Neuronal stem cell (in vitro differentiated cells): ENCODE data around the gene JPH4.

Experiments
- DNase-seq: peaks from one replicate; pipeline ENCODE4 v3.0.0-alpha.2; 2013; ENCODE audit warnings: low spot score
- H2AFZ ChIP-seq: one replicate; pipeline ENCODE4 v1.6.1; 2013; ENCODE audit warnings: mild to moderate bottlenecking, low read length, inconsistent platforms
- H2AK5ac ChIP-seq: 2 replicates; pipeline ENCODE4 v1.6.1; 2013; ENCODE audit warnings: low read depth, mild to moderate bottlenecking, inconsistent platforms, low read length, moderate library complexity, mixed read lengths
- H2BK120ac ChIP-seq: 2 replicates; pipeline ENCODE4 v1.6.1; 2013; ENCODE audit warnings: low read depth, mild to moderate bottlenecking, inconsistent platforms, low read length, moderate library complexity, mixed read lengths
- H2BK12ac ChIP-seq: one replicate; pipeline ENCODE4 v1.6.1; 2013; ENCODE audit warnings: low read length, inconsistent platforms
- H2BK15ac ChIP-seq: 2 replicates; pipeline ENCODE4 v1.6.1; 2013; ENCODE audit warnings: mild to moderate bottlenecking, low read length, inconsistent platforms, mixed read lengths
- H2BK5ac ChIP-seq: one replicate; pipeline ENCODE4 v1.6.1; 2013; ENCODE audit warnings: inconsistent platforms, mild to moderate bottlenecking, low read length, moderate library complexity
- H3K14ac ChIP-seq: one replicate; pipeline ENCODE4 v1.6.1; 2013; ENCODE audit warnings: low read length, inconsistent platforms
- H3K18ac ChIP-seq: 2 replicates; pipeline ENCODE4 v1.6.1; 2013; ENCODE audit warnings: low read length, inconsistent platforms
- H3K23ac ChIP-seq: 2 replicates; pipeline ENCODE4 v1.6.1; 2013; ENCODE audit warnings: low read depth, mild to moderate bottlenecking, mixed read lengths, low read length, inconsistent platforms; ENCODE audit not compliant: poor library complexity
- H3K27ac ChIP-seq: replicated peaks from 3 replicates; pipeline ENCODE4 v1.5.1; 2013; ENCODE audit warnings: low read length, inconsistent platforms
- H3K27me3 ChIP-seq, 3 experiments: 2 replicates each; pipeline ENCODE4 v1.6.1; 2013; ENCODE audit warnings: low read length in 3 of 3, mild to moderate bottlenecking in 2 of 3, inconsistent platforms in 1 of 3, low read depth in 1 of 3, mixed read lengths in 1 of 3, moderate library complexity in 1 of 3; ENCODE audit not compliant: control insufficient read depth in 3 of 3, insufficient read depth in 3 of 3
- H3K36me3 ChIP-seq, 2 donors: replicated peaks in 1 of 2; 2 replicates each; pipeline ENCODE4 v1.6.1; 2013; ENCODE audit warnings: low read length in 2 of 2; ENCODE audit not compliant: control insufficient read depth in 2 of 2, insufficient read depth in 2 of 2
- H3K4ac ChIP-seq: 2 replicates; pipeline ENCODE4 v1.6.1; 2013; ENCODE audit warnings: inconsistent platforms, mild to moderate bottlenecking, low read length, moderate library complexity
- H3K4me1 ChIP-seq, 2 donors: 1 replicate in 1 of 2; 2 replicates in 1 of 2; pipeline ENCODE4 v1.6.1; 2013; ENCODE audit warnings: low read length in 2 of 2, low read depth in 1 of 2; ENCODE audit not compliant: control insufficient read depth in 2 of 2, insufficient read depth in 1 of 2
- H3K4me2 ChIP-seq: one replicate; pipeline ENCODE4 v1.6.1; 2013; ENCODE audit warnings: mild to moderate bottlenecking, low read length, inconsistent platforms; ENCODE audit not compliant: insufficient read depth, poor library complexity, severe bottlenecking
- H3K4me3 ChIP-seq, 2 donors: 2 replicates each; pipeline ENCODE4 v1.5.1; 2013; ENCODE audit warnings: low read length in 2 of 2, mild to moderate bottlenecking in 2 of 2, inconsistent platforms in 1 of 2, moderate library complexity in 1 of 2
- H3K79me1 ChIP-seq: one replicate; pipeline ENCODE4 v1.6.1; 2013; ENCODE audit warnings: low read depth, mild to moderate bottlenecking, inconsistent platforms, low read length, moderate library complexity
- H3K9ac ChIP-seq: one replicate; pipeline ENCODE4 v1.6.1; 2013; ENCODE audit warnings: mild to moderate bottlenecking, low read depth, low read length, inconsistent platforms; ENCODE audit not compliant: poor library complexity
- H3K9me3 ChIP-seq, 2 donors: replicated peaks in 1 of 2; 2 replicates each; pipeline versions ENCODE3 to v1.6.1; 2013; ENCODE audit warnings: low read length in 2 of 2, mild to moderate bottlenecking in 2 of 2, inconsistent platforms in 1 of 2, low read depth in 1 of 2, mixed read lengths in 1 of 2, moderate library complexity in 1 of 2; ENCODE audit not compliant: control insufficient read depth in 2 of 2, insufficient read depth in 1 of 2
- H4K8ac ChIP-seq: one replicate; pipeline ENCODE4 v1.6.1; 2013; ENCODE audit warnings: low read depth, mild to moderate bottlenecking, inconsistent platforms, low read length, moderate library complexity
- H4K91ac ChIP-seq: one replicate; pipeline ENCODE4 v1.6.1; 2013; ENCODE audit warnings: low read length, low read depth, mild to moderate bottlenecking, inconsistent platforms; ENCODE audit not compliant: poor library complexity
- WGBS, 2 donors: extraction: QIAGEN DNeasy Blood & Tissue Kit; methylation state at CpG; one replicate each; pipeline ENCODE4 v1.1.7; 2013; ENCODE audit warnings: missing lambda C conversion rate in 2 of 2, mixed read lengths in 1 of 2; ENCODE audit not compliant: insufficient read length in 2 of 2, insufficient replicate concordance in 1 of 2; ENCODE audit errors: extremely low coverage in 2 of 2; 5-methylcytosine and 5-hydroxymethylcytosine counted together

The JPH4 gene

DNA sequence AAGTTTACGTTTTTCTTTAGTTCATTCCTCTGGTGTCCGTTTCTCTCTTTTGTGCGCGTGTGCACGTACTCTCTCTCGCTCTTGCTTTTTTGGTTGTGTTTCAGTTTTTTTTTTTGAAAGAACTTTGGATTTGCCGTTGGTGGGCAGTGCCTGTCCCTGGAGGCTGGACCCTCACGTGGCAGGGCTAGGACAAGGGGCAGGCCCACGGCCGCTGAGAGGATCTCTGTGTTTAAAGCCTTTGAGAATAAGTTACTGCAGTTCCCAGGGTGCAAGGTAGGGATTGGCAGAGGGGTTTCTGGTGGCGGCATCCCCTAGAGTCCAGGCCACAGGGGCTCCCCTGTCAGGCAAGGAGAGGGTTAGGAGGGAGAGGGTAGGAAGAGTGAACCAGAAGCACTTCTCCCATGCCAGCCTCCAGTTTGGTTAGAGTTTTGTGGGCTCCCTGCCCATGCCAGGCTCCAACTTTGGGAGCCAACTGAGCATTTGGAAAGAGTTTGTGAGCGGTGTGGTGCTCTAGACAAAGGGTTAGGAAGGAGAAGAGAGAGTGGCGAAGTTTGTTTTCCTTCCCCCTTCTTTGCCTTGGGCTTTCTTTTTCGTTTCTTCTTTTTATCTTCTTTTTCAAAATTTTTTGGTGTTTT is 57.6 kb downstream of the JPH4 start:
- Histone ChIP-seq H3K18ac (no peak overlapping the region), H3K36me3 (peaks cover 5 to 11% of the 10 kb centered on the region in 2 donors), H3K79me1 (no peaks in the 10 kb centered on the region), H2BK120ac (no peak overlapping the region), H3K27me3 (no peaks in the 10 kb centered on the region), H2AK5ac (no peak overlapping the region), H3K9me3 (no peaks in the 10 kb centered on the region), H4K8ac (no peak overlapping the region), H2BK15ac (no peak overlapping the region), H4K91ac (no peak overlapping the region), H2BK5ac (no peak overlapping the region), H3K4me1 (peaks cover 0 to 6% of the 10 kb centered on the region in 2 donors), H2AFZ (no peak overlapping the region), H2BK12ac (no peak overlapping the region), H3K4me3 (no peak overlapping the region), H3K27ac (no peak overlapping the region), H3K14ac (no peak overlapping the region), H3K4ac (no peak overlapping the region), H3K4me2 (no peak overlapping the region), H3K9ac (no peak overlapping the region), H3K23ac (no peak overlapping the region)
- WGBS, 2 donors: no CpG with 5 or more reads among the region's 14 CpGs
- DNase-seq: no peak

DNA sequence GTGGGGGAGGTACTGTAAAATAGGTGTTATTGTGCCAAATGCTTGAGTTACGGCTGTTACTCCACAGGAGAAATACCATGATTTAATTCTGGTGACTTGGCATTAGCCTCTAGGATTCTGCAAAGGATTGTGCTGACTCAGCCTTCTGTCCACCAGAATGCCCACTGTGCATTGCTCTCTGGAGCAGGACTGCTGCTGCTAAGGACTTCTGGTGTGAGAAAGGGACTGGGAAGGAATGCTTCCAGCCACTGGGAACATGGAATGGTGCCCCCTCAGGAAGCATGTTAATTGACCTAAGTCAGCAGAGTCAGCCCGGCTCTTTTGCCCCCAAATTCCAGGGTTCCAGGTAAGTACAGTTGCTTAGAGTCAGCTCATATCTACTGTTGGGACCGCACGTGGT is 59.9 kb downstream of the JPH4 start:
- no peak overlapping the region for H2BK15ac ChIP-seq
- H3K9ac ChIP-seq: no peak overlapping the region
- H4K8ac ChIP-seq: no peak overlapping the region
- H3K4me2 ChIP-seq: no peak overlapping the region
- no peak overlapping the region for H2BK12ac ChIP-seq
- no peaks in the 10 kb centered on the region for H3K27me3 ChIP-seq
- no peak overlapping the region for H3K4ac ChIP-seq
- H3K27ac ChIP-seq: no peak overlapping the region
- no peak for DNase-seq
- no peak overlapping the region for H3K4me3 ChIP-seq
- no peaks in the 10 kb centered on the region for H3K79me1 ChIP-seq
- H2AFZ ChIP-seq: no peak overlapping the region
- H2BK120ac ChIP-seq: no peak overlapping the region
- H3K9me3 ChIP-seq: no peaks in the 10 kb centered on the region
- H3K14ac ChIP-seq: no peak overlapping the region
- no peak overlapping the region for H2AK5ac ChIP-seq
- peaks cover 0 to 4% of the 10 kb centered on the region in 2 donors for H3K4me1 ChIP-seq
- H4K91ac ChIP-seq: no peak overlapping the region
- H3K18ac ChIP-seq: no peak overlapping the region
- H3K23ac ChIP-seq: no peak overlapping the region
- peaks cover 0 to 2% of the 10 kb centered on the region in 2 donors for H3K36me3 ChIP-seq
- WGBS, 2 donors: no CpG with 5 or more reads among the region's 4 CpGs
- H2BK5ac ChIP-seq: no peak overlapping the region
